Pancreas (tissue), 10 donors: ENCODE results near the gene KLHL8. TPM values are rescaled to one million over a fixed set of nuclear protein-coding genes. Genes with fewer than 3 reads are reported as not detected.
"Not testable (repeated sequence)": the region's sequence is repeated elsewhere in the genome, so short reads cannot be mapped to it uniquely, and the experiment has no call there.

Source experiments
- ATAC-seq, 4 donors: fragments of 200-7000 bp; cut with Tn5 transposase; one replicate each; pipeline versions ENCODE4 v1.8.0 to v1.9.1; 2020; ENCODE audit warnings: mild to moderate bottlenecking in 4 of 4, moderate library complexity in 4 of 4
- DNase-seq, 6 donors: peaks; one replicate each; pipeline ENCODE4 v3.0.0-alpha.2; 2020
- FAIRE-seq: peaks from 2 replicates; lab custom pipeline; 2012; peaks lifted over from hg19 to GRCh38; lab: Jason Lieb, UNC
- H3K27ac ChIP-seq, 4 donors: fragments of 200-600 bp; sonication (generic); 1 replicate in 3 of 4; 2 replicates in 1 of 4; pipeline versions ENCODE4 v1.5.0 to v1.8.0; 2020
- H3K27me3 ChIP-seq, 4 donors: fragments of 200-600 bp; one replicate each; pipeline ENCODE4 v1.8.0; 2021
- H3K36me3 ChIP-seq, 3 donors: fragments of 200-600 bp; sonication (generic) in 1 of 3; one replicate each; pipeline versions ENCODE4 v1.5.0 to v1.8.0; 2020 to 2021
- H3K4me1 ChIP-seq, 3 donors: fragments of 200-600 bp; one replicate each; pipeline ENCODE4 v1.8.0; 2021
- H3K4me3 ChIP-seq, 4 donors: fragments of 200-600 bp; sonication (generic) in 2 of 4; one replicate each; pipeline versions ENCODE4 v1.5.0 to v1.8.0; 2020 to 2021
- H3K9me3 ChIP-seq, 4 donors: fragments of 200-600 bp; one replicate each; pipeline ENCODE4 v1.8.0; 2021
- CTCF ChIP-seq, 4 donors: fragments of 200-600 bp; sonication (generic) in 3 of 4; IDR thresholded peaks; one replicate each; pipeline versions ENCODE4 v1.5.0 to v1.8.0; 2021; ENCODE audit warnings: antibody characterized with exemption in 4 of 4
- WGBS, 2 donors: extraction: QIAGEN DNeasy Blood & Tissue Kit; methylation state at CpG; one replicate each; pipeline ENCODE4 v1.1.7; 2013; 5-methylcytosine and 5-hydroxymethylcytosine counted together
- intact Hi-C, 3 donors: fragments of 100-400 bp; cut with DNase I; formaldehyde crosslinking; loops; one replicate each; pipeline versions ENCODE4 v1.11.1 to v1.14.2; 2022
- polyA plus RNA-seq, 2 donors: library from polyadenylated mRNA; stranded (reverse); fragments of 200-250 nt; gene quantifications; one replicate each; pipeline ENCODE4 v1.2.3, GENCODE V29; 2013
- total RNA-seq, 6 donors: library from RNA; stranded (reverse); fragmentation: NEBNext Ultra II Directional in 4 of 6; extraction: Animal tissue kit (Norgen Biotek cat#: 25700) in 4 of 6; gene quantifications; one replicate each; pipeline versions ENCODE4 v1.2.1 to v1.2.4, GENCODE V29; 2021 to 2023
- donor health status: healthy with polysubstance abuse.
- donor health status: DM: no; HTN: no; CAD: no; lungs with moderate emphysema.
- donor health status: DM: no; HTN: no; CAD: no.
- donor health status: control.
- donor health status: control.
- donor health status: Bipolar disorder and iron deficiency.
- donor health status: DM: yes; HTN: yes; CAD: no.
- donor health status: DM: no; HTN: no; CAD: no.
- donor health status: DM: no; HTN: no; CAD: no.
- donor health status: DM: yes; HTN: yes; CAD: no.

Gene KLHL8
- total and polyA plus RNA-seq, 8 donors = 1.7 to 9.8 (median 5.5) TPM

- intact Hi-C loops = no loop called here
- Histone ChIP-seq H3K27me3 (no peaks in the 10 kb centered on the region), H3K27ac (no peak overlapping the region), H3K4me1 (no peaks in the 10 kb centered on the region), H3K36me3 (no peaks in the 10 kb centered on the region), H3K9me3 (no peaks in the 10 kb centered on the region), H3K4me3 (no peak overlapping the region)
- no peak for DNase-seq
- FAIRE-seq = no peak
- TF ChIP-seq CTCF (IDR thresholded peaks at IDR 0.05) = no peak
- WGBS, 2 donors = 89 to 90% methylated on average over 5 of the region's 5 CpGs
- ATAC-seq = no peak
These were observed 5.5 kb upstream of the KLHL8 start for GRCh38 chr4:87225936-87226335.

- ATAC-seq (no peak), DNase-seq (no peak), FAIRE-seq (no peak)
- H3K36me3 ChIP-seq = no peaks in the 10 kb centered on the region
- no peaks in the 10 kb centered on the region for H3K4me1 ChIP-seq
- WGBS, 2 donors = 69 to 72% methylated on average over 10 of the region's 10 CpGs
- H3K27ac ChIP-seq = no peak overlapping the region
- no peak for TF ChIP-seq CTCF (IDR thresholded peaks at IDR 0.05)
- H3K9me3 ChIP-seq = no peaks in the 10 kb centered on the region
- no peaks in the 10 kb centered on the region for H3K27me3 ChIP-seq
- H3K4me3 ChIP-seq = no peak overlapping the region
- intact Hi-C loops = no loop called here
These were observed 3.9 kb upstream of the KLHL8 start for GRCh38 chr4:87224141-87224923.

GRCh38 chr4:87219632-87220093, 755 bp downstream of the KLHL8 start:
- no peak for FAIRE-seq
- intact Hi-C loops = no loop called here

GRCh38 chr4:87217235-87217763, 3.1 kb downstream of the KLHL8 start:
- H3K36me3 ChIP-seq, intact Hi-C loops, H3K27me3 ChIP-seq, FAIRE-seq, H3K4me3 ChIP-seq, H3K9me3 ChIP-seq, H3K27ac ChIP-seq, ATAC-seq, DNase-seq: not testable (repeated sequence)
- H3K4me1 ChIP-seq = peaks cover 0 to 18% (median 12%) of the 10 kb centered on the region in 3 donors
- 79% methylated on average over 6 of the region's 6 CpGs for WGBS, 2 donors

More at GRCh38 chr4:87219632-87220093, 755 bp downstream of the KLHL8 start:
- peak overlapping the region; percentile 78 to 88 (median 86) for H3K27ac ChIP-seq
- no peaks in the 10 kb centered on the region for H3K36me3 ChIP-seq
- ATAC-seq (peak; percentile 28 to 46 (median 40)), DNase-seq (peak in 5 of 6 donors; percentile 47 to 85 (median 57))
- H3K4me1 ChIP-seq = peaks cover 0 to 8% (median 6%) of the 10 kb centered on the region in 3 donors
- H3K4me3 ChIP-seq = peak overlapping the region; percentile 63 to 86 (median 82)
- 0% methylated on average over 33 to 40 of the region's 40 CpGs for WGBS, 2 donors
- H3K9me3 ChIP-seq = no peaks in the 10 kb centered on the region
- peak in 2 of 4 donors; percentile 6 to 9 for TF ChIP-seq CTCF (IDR thresholded peaks at IDR 0.05)
- no peaks in the 10 kb centered on the region for H3K27me3 ChIP-seq

- DNase-seq (no peak), FAIRE-seq (no peak), ATAC-seq (no peak)
- H3K27ac ChIP-seq = no peak overlapping the region
- WGBS, 2 donors = 95 to 96% methylated on average over 1 of the region's 1 CpG
- intact Hi-C loops = no loop called here
- H3K27me3 ChIP-seq = no peaks in the 10 kb centered on the region
- H3K4me3 ChIP-seq = no peak overlapping the region
- H3K9me3 ChIP-seq = no peaks in the 10 kb centered on the region
- no peak for TF ChIP-seq CTCF (IDR thresholded peaks at IDR 0.05)
- H3K4me1 ChIP-seq = peaks cover 0 to 18% (median 12%) of the 10 kb centered on the region in 3 donors
- H3K36me3 ChIP-seq = no peaks in the 10 kb centered on the region
These were observed 3.9 kb downstream of the KLHL8 start for GRCh38 chr4:87216469-87216868.
